GM18951 (cell line): Measurements from ENCODE around the gene ABCC11.

Source experiments
- POLR2A ChIP-seq: IDR thresholded peaks from 4 replicates; pipeline ENCODE4 v1.6.1; 2011; ENCODE audit warnings: mild to moderate bottlenecking; ENCODE audit not compliant: insufficient read length, insufficient read depth; ENCODE audit errors: extremely low read depth
- in situ Hi-C: fragments of 300-500 bp; cut with MboI; formaldehyde crosslinking; loops from one replicate; pipeline ENCODE4 v1.12.0; 2022; ENCODE audit warnings: low sequenced_read_pairs, mixed read lengths, inconsistent platforms; ENCODE audit not compliant: unreplicated experiment

Gene ABCC11

DNA sequence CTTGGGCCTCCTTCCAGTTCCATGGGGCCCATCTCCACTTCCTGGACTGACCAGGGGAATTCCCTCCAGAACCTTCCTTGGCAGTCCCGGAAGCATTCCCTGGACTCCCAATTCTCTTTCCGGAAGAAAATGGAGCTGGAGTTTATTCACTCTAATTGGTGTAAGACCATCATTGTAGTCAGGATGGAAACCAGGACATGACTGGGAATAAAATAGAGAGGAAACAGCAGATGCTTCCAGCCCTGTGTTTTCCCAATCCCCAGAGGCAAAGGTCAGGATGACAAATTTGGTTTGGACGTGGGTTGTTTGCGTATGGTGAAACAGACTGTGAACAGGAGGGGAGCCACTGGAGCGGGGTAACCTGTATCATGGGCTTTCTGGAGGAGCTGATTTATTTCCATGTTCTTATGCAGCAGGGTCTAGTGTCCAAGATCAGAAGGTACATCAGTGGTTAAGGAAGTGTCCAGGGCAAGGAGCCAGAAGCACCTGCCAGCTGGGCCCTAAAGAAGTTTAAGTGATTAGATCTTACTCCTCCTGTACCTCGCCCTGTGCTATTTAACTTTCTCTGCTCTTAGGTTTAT, 11.7 kb downstream of the ABCC11 start:
- TF ChIP-seq POLR2A, result no peak
- in situ Hi-C loops, result no loop called here

DNA sequence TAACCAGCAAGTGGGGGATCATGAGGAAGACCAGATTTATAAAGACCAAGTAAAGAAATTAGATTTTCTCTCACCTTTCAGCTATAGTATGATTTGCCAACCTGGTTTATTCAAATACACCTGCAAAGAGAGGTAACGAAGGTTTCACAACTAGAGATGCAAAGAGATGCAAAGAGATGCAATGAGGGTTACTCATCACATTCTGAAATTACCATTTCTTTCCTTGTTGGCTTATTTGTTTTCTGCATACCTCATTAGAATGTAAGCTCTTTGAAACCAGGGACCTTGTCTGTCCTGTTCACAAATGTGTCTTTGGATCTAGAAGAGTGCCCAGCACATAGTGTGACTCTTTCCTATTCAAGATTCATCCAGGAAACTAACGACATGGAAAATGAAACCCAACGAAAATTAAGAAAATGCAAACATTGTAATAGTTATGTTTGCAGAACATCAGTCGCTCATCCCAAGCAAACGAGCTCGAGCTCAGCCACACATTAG, 12.2 kb downstream of the ABCC11 start:
- in situ Hi-C loops, result no loop called here
- TF ChIP-seq POLR2A, result no peak

DNA sequence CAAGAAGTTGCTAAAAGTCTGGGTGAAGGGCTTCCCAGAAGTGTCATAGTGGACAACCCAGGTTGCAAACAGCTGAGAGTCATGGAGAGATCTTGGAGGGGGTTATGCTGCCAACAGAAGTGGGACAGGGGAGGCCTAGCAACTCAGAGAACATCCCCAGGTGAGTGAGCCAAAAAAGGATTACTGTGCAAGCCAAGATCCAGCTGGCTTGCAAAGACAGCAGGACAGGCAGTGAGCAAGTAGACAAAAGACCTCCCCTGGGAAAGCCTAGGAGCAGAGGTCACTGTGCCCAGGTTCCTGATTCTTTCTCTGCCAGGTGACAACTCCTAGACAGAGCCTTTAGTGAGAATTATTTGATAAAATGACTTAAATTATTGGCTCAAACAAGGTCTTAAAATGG, 12.7 kb downstream of the ABCC11 start:
- no peak for TF ChIP-seq POLR2A
- in situ Hi-C loops, result loop anchor here (5.0 kb wide), 1 partner anchor 393 kb away; no protein-coding TSS in a partner anchor

DNA sequence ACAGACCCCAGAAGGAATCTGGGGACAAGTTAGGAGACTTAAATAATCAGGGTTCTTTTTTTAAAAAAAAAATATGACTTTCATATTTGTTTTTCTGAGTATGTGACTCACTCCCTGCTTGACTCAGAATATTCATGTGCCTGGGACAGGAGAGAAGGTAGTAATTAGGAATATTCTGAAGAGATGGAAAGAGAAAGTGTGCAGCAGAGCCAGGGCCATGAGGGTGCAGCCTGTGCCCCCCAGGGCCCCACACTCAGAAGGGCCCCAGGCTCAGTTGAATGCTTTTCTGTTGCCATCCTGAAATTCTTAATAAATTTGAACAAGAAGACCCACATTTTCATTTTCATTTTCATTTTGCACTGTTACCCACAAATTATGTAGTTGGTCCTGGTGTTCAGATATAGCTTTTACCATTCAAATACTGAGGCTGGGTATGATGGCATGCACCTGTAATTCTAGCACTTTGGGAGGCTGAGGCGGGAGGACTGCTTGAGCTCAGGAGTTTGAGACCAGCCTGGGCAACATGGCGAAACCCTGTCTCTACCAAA, 14.8 kb downstream of the ABCC11 start:
- no peak for TF ChIP-seq POLR2A
- in situ Hi-C loops, result loop anchor here (5.0 kb wide), 1 partner anchor 395 kb away; no protein-coding TSS in a partner anchor

DNA sequence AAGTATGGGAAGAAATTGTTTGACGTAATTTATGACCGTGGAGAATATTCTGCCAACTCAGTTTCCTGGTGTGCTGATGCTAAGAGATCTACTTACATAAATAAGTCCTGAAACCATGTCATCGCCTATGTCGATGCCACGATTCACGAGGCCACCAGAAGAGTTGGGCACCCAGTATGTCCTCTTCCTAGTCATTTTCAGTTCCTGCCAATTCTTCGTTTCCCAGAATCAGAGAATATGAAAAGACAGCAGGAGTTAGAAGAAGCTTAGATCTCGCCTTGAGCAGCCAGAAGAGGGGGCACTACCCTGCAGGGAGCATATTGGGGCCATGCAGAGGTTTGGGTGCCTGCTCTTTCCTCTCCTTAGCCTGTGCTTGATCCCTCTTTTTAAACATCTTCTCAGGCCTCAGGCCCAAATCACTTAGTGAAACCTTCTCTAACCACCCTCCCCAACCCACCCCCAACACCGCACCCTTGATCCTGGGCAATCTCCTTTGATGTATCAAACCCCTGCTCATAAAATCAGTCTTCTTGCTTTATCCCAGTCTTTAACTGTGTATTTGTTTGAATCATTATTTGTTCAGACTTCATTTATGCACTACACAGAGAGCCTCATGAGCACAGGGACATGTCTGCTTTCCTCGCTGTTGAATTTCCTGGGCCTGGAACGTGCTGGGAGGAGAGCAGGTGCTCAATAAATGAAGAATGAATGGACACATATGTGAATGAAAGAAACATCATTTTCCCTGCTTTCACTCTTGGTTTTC, 15.4 kb downstream of the ABCC11 start:
- in situ Hi-C loops, result loop anchor here (5.0 kb wide), 1 partner anchor 395 kb away; no protein-coding TSS in a partner anchor
- TF ChIP-seq POLR2A, result no peak

DNA sequence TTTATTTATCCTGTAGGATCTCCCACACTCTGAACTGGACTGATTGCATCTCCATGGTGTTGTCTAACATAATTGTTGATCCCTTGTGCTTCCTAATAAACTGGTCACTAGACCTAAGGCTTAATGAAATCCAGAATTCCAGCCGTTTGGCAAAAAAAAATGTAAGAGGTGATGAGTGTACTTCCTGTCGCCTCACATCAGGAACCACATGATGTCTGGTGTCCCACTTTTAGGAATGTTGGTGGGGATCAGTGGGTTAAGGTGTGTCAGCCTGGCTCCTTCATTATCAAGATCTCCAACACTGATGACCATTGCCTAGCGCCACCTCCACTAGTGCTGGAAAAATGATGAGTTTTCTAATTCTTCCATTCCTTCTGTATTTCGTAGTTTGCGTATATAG, 21.9 kb downstream of the ABCC11 start:
- in situ Hi-C loops, result no loop called here
- TF ChIP-seq POLR2A, result no peak

DNA sequence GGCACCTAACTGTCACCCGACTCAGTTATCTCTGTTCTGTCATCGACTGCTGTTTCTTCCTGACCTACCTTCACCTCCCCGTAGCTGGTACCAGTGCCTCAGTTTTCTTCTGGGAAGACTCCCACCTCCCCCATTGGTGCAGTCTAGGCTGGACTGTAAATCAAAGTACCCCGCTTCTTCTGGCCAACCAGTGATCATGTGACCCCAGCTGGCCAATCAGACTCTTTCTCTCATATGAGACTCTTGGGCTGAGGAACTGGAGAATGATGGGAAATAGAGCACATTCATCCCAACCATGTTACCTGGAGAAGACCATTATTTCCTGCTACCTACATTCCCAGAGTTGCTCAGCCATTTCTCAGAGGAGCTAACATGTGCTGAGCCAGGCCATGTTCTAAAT, 23.8 kb downstream of the ABCC11 start:
- TF ChIP-seq POLR2A, result no peak

DNA sequence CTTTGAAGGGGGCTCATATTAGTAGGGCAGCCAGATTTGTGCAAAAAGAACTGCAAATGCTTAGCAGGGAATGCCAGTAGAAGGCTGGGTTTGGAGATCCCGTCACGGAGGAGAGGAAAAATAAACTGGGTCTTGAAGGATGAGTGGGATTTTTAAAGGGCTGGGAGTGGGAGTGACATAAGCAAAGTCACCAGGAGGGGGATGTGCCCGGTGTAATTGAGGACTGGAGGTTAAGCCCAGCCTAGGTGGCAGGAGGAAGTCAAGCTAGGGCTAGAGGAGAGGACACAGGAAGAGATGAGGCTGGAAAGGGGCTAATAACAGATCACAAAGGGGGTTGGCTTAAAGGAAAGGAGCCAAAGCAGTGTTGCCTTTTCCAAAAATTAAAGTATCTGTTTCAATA, 26.4 kb downstream of the ABCC11 start:
- no peak for TF ChIP-seq POLR2A
- in situ Hi-C loops, result no loop called here

More for the DNA sequence above, 23.8 kb downstream of the ABCC11 start:
- in situ Hi-C loops, result no loop called here

DNA sequence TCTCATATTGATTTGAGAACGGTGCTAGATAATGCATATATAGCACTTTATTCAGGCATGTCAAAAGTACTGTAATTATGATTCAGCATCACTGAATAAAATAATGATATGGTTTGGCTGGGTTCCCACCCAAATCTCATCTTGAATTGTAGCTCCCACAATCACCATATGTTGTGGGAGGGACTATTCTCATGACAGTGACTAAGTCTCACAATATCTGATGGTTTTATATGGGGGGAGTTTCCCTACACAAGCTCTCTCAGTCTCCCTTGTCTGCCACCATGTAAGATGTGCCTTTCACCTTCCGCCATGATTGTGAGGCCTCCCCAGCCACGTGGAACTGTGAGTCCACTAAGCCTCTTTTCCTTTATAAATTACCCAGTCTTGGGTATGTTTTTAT, 28.9 kb downstream of the ABCC11 start:
- no peak for TF ChIP-seq POLR2A
- in situ Hi-C loops, result no loop called here

DNA sequence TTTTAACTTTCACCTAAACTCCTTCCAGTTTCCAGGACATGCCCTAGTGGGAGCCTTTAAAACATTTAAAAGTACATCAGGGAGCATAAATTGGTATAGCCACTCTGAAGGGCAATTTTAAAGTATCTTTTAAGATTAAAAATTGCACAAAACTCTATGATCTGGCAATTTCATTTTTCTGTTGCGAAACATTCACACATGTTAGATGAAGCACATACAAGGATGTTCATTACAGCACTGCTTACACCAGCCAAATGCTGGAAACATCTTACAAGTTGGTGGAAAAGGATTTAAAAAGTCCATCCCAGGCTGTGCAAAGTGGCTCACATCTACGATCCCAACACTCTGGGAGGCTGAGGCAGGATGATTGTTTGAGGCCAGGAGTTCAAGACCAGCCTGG, 29.6 kb downstream of the ABCC11 start:
- no peak for TF ChIP-seq POLR2A
- in situ Hi-C loops, result no loop called here

DNA sequence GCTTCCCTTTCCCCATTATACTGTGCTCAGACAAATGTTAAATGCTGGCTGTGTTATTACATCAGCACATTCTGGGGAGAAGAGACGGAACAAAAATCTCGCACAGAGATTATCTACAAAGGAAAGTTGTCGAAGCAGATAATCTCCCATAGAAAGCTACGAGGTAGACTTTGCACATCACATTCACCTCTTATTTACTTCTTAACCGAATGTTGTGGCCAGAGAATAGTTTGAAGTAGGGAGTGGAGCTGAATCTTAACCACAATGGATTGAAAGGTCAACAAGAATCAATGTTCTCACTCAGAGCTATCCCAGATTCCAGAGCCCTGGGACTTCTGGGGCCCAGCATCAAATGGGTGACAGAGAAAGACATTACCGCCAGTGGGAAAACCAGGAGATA, 31.6 kb downstream of the ABCC11 start:
- in situ Hi-C loops, result no loop called here
- no peak for TF ChIP-seq POLR2A

DNA sequence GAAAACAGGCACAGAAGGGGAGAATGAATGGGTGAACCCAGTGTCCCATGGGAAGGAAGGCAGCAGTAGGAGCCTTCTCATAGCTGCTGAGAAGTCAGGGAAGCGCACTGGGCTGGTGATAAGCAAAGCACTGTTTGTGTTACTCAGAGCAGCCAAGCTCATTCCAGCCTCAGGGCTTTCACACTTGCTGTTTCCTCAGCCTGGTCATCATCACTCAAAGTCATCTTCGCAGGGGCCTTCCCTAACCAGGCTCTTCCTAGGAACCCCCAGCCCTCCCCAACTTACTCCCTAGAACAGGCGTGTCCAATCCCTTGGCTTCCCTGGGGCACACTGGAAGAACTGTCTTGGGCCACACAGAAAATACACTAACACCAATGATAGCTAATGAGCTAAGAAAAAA, 35.3 kb downstream of the ABCC11 start:
- TF ChIP-seq POLR2A, result no peak
- in situ Hi-C loops, result no loop called here

DNA sequence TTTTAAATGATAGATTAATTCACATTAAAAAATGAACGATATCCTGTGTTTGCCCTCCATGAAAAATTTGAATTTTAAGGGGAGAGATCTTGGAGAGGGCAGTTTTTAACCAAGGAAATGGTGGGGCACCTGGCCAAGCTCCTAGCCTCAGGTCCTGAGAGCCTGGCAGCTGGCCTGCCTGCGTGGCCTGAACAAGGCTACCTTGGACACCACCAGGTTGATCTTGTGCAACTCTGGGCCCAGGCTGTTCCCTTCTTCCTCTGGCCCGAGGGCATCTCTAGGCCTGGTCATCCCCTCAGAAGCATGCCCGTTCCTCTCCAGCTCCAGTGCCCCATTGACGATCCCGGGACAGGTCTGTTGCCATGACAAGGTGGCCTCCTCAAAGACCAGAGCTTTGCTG, 36.6 kb downstream of the ABCC11 start:
- no peak for TF ChIP-seq POLR2A
- in situ Hi-C loops, result no loop called here
